ENCODE data around the gene BORCS6. TPM values are rescaled to one million over a fixed set of nuclear protein-coding genes. Genes with fewer than 3 reads are reported as not detected.

The BORCS6 gene
- total and polyA plus RNA-seq, 2 experiments from 2014 or later: 1.8 to 7.1 TPM

DNA sequence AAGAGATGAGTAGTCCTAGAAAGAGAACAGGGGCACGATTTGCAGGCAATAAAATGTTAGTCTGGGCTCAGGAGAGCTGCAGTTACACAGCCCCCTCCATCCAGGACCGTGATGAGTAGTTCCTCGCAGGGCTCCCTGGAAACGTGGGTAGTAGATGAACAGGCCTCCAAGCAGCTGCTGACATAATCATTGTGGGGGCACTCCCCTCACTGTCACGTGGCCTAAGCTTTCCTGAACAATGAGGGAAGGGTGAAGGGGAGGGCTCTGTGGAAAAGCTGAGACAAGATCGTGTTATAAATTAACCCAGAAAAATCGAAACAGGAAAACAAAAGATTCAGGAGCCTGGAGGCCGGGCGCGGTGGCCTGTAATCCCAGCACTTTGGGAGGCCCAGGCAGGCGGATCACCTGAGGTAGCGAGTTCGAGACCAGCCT is 36.4 kb downstream of the BORCS6 start:
- no peak for ATAC-seq
- Histone ChIP-seq H3K79me2 (replicated peaks; ENCODE audit: insufficient read depth) (peaks cover 6% of the 10 kb centered on the region; the same call in 1 of the 2 replicates), H3K9me2 (ENCODE audit: insufficient read depth) (no peaks in the 10 kb centered on the region), H3K4me1 (ENCODE audit: insufficient read depth) (peaks cover 30% of the 10 kb centered on the region), H3K27me3 (ENCODE audit: insufficient read depth) (no peaks in the 10 kb centered on the region), H3K27ac (ENCODE audit: low read depth) (peak overlapping the region; percentile 80), H4K20me1 (replicated peaks; ENCODE audit: insufficient read depth) (no peaks in the 10 kb centered on the region; the same call in 1 of the 2 replicates), H3K36me3 (ENCODE audit: insufficient read depth) (no peaks in the 10 kb centered on the region), H3F3A (replicated peaks; ENCODE audit: low read depth) (peaks cover 38% of the 10 kb centered on the region; the same call in 1 of the 2 replicates), H3K4me2 (peak overlapping the region; percentile 100), H2AFZ (no peak overlapping the region), H3K4me3 (peak overlapping the region; percentile 67)
- Mint-ChIP-seq H3K9me3 (no peaks in the 10 kb centered on the region; the same call in 2 of the 3 replicates), H3K4me3 (no peak overlapping the region; the same call in none of the 3 replicates), H3K36me3 (ENCODE audit: low read depth) (peaks cover 13% of the 10 kb centered on the region), H3K4me1 (peaks cover 17% of the 10 kb centered on the region), H3K27me3 (ENCODE audit: insufficient read depth, low read depth, poor library complexity) (peaks cover 28% of the 10 kb centered on the region), H3K27ac (peak overlapping the region; percentile 91)
- peak; percentile 38 for DNase-seq (ENCODE audit: low spot score)
- TF ChIP-seq EZH2phosphoT487 (IDR thresholded peaks at IDR 0.05; ENCODE audit: unreplicated experiment) (no peak), ZNF331 (CRISPR knock-in tag; IDR thresholded peaks at IDR 0.05; ENCODE audit: low read depth) (no peak), POLR2AphosphoS5 (IDR thresholded peaks at IDR 0.05; ENCODE audit: low read depth) (no peak), STAT1 (IDR thresholded peaks at IDR 0.05; ENCODE audit: unreplicated experiment) (no peak), ZNF114 (CRISPR knock-in tag; IDR thresholded peaks at IDR 0.05) (no peak), EZH2 (IDR thresholded peaks at IDR 0.05; ENCODE audit: low read depth, unreplicated experiment) (no peak)

DNA sequence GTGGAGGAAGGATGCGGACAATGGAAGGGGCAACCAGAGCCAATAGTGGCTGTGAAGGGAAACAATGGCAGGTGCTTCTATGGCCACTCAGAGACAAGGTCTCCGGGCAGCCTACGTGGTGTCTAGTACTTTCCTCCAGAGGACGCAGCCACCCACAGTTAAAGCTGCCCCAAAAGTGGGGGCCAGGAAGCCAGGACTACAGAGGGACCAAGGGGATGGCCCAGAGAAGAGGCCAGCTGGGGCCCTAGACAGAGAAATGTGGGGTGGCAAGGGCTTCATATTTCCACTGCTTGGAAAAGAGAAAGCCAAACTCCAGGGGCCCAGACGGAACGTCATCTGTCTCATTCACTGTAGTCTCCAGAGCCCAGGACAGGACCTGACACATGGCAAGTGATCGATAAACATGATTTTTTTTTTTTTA is 36.9 kb downstream of the BORCS6 start:
- no peaks in the 10 kb centered on the region for H3K9me2 ChIP-seq (ENCODE audit: insufficient read depth)
- H3F3A ChIP-seq (replicated peaks; ENCODE audit: low read depth): peaks cover 38% of the 10 kb centered on the region; the same call in 1 of the 2 replicates
- Mint-ChIP-seq H3K36me3 (ENCODE audit: low read depth) (peaks cover 14% of the 10 kb centered on the region), H3K4me1 (peaks cover 17% of the 10 kb centered on the region), H3K27me3 (ENCODE audit: insufficient read depth, low read depth, poor library complexity) (peaks cover 24% of the 10 kb centered on the region), H3K4me3 (no peak overlapping the region; the same call in 1 of the 3 replicates), H3K9me3 (no peaks in the 10 kb centered on the region; the same call in 2 of the 3 replicates), H3K27ac (0 out of 2 replicates have a peak overlapping the region, but pooled peaks have one; percentile 2)
- peak overlapping the region; percentile 97 for H3K4me3 ChIP-seq
- peaks cover 30% of the 10 kb centered on the region for H3K4me1 ChIP-seq (ENCODE audit: insufficient read depth)
- no peak overlapping the region for H2AFZ ChIP-seq
- no peaks in the 10 kb centered on the region for H3K36me3 ChIP-seq (ENCODE audit: insufficient read depth)
- DNase-seq (ENCODE audit: low spot score) (no peak), ATAC-seq (no peak)
- H3K27ac ChIP-seq (ENCODE audit: low read depth): peak overlapping the region; percentile 80; the same call in 1 of the 2 replicates
- no peaks in the 10 kb centered on the region; the same call in 1 of the 2 replicates for H4K20me1 ChIP-seq (replicated peaks; ENCODE audit: insufficient read depth)
- peak overlapping the region; percentile 100 for H3K4me2 ChIP-seq
- H3K27me3 ChIP-seq (ENCODE audit: insufficient read depth): no peaks in the 10 kb centered on the region
- H3K79me2 ChIP-seq (replicated peaks; ENCODE audit: insufficient read depth): peaks cover 6% of the 10 kb centered on the region; the same call in 1 of the 2 replicates
- TF ChIP-seq STAT1 (IDR thresholded peaks at IDR 0.05; ENCODE audit: unreplicated experiment) (no peak), CREB1 (CRISPR knock-in tag; IDR thresholded peaks at IDR 0.05; ENCODE audit: low read depth) (no peak), EZH2phosphoT487 (IDR thresholded peaks at IDR 0.05; ENCODE audit: unreplicated experiment) (no peak)
- TF ChIP-seq, protein P1, sequence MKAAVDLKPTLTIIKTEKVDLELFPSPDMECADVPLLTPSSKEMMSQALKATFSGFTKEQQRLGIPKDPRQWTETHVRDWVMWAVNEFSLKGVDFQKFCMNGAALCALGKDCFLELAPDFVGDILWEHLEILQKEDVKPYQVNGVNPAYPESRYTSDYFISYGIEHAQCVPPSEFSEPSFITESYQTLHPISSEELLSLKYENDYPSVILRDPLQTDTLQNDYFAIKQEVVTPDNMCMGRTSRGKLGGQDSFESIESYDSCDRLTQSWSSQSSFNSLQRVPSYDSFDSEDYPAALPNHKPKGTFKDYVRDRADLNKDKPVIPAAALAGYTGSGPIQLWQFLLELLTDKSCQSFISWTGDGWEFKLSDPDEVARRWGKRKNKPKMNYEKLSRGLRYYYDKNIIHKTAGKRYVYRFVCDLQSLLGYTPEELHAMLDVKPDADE (IDR thresholded peaks at IDR 0.05): no peak
- TF ChIP-seq, protein P2, sequence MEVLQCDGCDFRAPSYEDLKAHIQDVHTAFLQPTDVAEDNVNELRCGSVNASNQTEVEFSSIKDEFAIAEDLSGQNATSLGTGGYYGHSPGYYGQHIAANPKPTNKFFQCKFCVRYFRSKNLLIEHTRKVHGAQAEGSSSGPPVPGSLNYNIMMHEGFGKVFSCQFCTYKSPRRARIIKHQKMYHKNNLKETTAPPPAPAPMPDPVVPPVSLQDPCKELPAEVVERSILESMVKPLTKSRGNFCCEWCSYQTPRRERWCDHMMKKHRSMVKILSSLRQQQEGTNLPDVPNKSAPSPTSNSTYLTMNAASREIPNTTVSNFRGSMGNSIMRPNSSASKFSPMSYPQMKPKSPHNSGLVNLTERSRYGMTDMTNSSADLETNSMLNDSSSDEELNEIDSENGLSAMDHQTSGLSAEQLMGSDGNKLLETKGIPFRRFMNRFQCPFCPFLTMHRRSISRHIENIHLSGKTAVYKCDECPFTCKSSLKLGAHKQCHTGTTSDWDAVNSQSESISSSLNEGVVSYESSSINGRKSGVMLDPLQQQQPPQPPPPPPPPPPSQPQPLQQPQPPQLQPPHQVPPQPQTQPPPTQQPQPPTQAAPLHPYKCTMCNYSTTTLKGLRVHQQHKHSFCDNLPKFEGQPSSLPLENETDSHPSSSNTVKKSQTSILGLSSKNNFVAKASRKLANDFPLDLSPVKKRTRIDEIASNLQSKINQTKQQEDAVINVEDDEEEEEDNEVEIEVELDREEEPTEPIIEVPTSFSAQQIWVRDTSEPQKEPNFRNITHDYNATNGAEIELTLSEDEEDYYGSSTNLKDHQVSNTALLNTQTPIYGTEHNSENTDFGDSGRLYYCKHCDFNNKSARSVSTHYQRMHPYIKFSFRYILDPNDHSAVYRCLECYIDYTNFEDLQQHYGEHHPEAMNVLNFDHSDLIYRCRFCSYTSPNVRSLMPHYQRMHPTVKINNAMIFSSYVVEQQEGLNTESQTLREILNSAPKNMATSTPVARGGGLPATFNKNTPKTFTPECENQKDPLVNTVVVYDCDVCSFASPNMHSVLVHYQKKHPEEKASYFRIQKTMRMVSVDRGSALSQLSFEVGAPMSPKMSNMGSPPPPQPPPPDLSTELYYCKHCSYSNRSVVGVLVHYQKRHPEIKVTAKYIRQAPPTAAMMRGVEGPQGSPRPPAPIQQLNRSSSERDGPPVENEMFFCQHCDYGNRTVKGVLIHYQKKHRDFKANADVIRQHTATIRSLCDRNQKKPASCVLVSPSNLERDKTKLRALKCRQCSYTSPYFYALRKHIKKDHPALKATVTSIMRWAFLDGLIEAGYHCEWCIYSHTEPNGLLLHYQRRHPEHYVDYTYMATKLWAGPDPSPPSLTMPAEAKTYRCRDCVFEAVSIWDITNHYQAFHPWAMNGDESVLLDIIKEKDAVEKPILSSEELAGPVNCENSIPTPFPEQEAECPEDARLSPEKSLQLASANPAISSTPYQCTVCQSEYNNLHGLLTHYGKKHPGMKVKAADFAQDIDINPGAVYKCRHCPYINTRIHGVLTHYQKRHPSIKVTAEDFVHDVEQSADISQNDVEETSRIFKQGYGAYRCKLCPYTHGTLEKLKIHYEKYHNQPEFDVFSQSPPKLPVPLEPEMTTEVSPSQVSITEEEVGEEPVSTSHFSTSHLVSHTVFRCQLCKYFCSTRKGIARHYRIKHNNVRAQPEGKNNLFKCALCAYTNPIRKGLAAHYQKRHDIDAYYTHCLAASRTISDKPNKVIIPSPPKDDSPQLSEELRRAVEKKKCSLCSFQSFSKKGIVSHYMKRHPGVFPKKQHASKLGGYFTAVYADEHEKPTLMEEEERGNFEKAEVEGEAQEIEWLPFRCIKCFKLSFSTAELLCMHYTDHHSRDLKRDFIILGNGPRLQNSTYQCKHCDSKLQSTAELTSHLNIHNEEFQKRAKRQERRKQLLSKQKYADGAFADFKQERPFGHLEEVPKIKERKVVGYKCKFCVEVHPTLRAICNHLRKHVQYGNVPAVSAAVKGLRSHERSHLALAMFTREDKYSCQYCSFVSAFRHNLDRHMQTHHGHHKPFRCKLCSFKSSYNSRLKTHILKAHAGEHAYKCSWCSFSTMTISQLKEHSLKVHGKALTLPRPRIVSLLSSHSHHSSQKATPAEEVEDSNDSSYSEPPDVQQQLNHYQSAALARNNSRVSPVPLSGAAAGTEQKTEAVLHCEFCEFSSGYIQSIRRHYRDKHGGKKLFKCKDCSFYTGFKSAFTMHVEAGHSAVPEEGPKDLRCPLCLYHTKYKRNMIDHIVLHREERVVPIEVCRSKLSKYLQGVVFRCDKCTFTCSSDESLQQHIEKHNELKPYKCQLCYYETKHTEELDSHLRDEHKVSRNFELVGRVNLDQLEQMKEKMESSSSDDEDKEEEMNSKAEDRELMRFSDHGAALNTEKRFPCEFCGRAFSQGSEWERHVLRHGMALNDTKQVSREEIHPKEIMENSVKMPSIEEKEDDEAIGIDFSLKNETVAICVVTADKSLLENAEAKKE (CRISPR knock-in tag; IDR thresholded peaks at IDR 0.05): no peak
- TF ChIP-seq, protein P3, sequence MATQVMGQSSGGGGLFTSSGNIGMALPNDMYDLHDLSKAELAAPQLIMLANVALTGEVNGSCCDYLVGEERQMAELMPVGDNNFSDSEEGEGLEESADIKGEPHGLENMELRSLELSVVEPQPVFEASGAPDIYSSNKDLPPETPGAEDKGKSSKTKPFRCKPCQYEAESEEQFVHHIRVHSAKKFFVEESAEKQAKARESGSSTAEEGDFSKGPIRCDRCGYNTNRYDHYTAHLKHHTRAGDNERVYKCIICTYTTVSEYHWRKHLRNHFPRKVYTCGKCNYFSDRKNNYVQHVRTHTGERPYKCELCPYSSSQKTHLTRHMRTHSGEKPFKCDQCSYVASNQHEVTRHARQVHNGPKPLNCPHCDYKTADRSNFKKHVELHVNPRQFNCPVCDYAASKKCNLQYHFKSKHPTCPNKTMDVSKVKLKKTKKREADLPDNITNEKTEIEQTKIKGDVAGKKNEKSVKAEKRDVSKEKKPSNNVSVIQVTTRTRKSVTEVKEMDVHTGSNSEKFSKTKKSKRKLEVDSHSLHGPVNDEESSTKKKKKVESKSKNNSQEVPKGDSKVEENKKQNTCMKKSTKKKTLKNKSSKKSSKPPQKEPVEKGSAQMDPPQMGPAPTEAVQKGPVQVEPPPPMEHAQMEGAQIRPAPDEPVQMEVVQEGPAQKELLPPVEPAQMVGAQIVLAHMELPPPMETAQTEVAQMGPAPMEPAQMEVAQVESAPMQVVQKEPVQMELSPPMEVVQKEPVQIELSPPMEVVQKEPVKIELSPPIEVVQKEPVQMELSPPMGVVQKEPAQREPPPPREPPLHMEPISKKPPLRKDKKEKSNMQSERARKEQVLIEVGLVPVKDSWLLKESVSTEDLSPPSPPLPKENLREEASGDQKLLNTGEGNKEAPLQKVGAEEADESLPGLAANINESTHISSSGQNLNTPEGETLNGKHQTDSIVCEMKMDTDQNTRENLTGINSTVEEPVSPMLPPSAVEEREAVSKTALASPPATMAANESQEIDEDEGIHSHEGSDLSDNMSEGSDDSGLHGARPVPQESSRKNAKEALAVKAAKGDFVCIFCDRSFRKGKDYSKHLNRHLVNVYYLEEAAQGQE (IDR thresholded peaks at IDR 0.05; ENCODE audit: unreplicated experiment): no peak

All from GM23338 (cell line).